ELF-1 (cell line): ENCODE measurements around the gene SUFU.
"Not testable (repeated sequence)": the region's sequence is repeated elsewhere in the genome, so short reads cannot be mapped to it uniquely, and the experiment has no call there.

Experiments used
- DNase-seq: peaks from one replicate; pipeline ENCODE4 v3.0.0-alpha.2; 2016; ENCODE audit warnings: low read depth, low spot score

The SUFU gene

DNA sequence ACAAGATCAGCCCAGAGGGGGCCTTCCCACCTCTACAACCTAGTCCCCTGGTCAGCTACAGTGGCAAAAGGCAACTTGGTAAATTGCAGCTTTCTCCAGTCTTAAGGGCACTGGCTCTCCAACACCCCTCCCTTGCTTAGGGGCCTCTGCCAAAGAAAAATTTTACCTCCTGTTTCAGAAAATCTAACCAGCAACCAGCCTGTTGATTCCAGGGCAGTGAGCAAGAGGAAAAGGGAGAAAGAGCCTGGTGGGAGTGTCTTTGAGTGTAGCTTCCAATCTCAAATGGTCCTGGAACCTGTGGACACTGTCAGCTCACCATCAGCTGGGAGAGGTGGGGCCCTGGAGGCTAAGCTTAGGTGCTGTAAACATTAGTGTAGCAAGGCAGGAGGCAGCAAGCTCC, 24.1 kb upstream of the SUFU start:
- DNase-seq: no peak

DNA sequence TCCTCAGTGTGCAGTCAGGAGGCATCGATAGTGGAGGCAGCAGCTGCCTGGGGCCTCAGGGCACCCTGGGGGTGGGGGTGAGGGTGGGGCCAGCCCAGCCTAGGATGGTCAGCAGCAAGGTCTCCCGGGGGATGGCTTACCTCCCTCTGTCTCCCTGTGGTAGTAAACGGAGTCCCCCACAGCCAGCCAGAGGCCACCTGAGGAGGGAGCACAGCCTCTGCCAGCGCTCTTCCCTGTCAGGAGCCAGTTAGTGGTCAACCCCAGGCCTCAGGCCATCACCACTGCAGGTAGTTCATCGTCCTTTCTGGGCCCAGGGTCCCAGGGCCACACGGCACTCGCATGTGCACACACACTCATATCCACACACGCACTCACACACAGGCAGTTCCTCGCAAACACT, 23.4 kb upstream of the SUFU start:
- no peak for DNase-seq

DNA sequence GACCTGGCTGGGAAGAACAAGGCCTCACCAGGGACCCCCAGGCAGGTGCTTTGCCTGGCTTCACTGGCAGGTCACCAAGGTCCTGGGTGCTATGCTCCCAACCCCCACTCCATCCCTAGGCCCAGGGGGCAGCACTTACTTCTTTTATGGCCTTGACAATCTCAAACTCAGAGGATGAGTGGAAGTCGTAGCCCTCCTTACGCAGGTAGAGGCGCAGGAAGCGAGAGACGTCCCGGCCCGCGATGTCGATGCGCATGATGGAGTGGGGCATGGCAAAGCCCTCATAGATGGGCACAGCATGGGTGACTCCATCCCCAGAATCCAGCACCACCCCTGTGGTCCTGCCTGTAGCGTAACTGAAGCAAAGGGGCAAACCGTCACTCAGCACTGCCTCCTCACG, 19.8 kb upstream of the SUFU start:
- no peak for DNase-seq

DNA sequence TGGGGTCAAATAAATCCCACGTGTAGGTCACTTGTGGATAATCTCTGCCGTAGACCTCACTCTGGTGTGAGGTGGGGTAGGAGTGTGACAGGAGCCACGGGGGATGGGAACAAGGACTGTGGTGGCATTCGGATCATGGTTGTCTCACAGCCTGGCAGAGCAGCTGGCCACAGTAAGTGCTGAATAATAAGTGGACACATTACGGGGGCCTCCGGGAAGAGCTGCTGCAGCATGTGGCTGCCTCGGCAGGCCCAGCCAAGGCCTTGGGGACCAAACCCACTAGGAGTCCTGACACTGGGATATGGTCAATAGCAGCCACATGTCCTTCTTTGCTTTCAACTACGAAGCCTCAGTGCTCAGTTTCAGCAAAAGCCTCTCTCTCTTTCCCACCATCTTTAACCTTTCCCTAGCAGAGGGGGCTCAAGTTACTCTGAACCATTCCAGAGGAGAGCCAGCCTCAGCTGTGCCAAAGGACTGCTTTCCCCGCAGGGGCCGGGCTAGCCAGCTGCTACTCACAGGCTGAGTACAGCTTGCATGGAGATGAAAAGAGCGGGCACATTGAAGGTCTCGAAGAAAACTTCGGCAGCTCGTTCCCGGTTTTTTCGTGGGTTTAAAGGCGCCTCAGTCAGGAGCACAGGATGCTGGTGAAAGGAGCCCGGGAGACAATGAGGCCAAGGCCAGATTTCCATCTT, 18.5 kb upstream of the SUFU start:
- no peak for DNase-seq

DNA sequence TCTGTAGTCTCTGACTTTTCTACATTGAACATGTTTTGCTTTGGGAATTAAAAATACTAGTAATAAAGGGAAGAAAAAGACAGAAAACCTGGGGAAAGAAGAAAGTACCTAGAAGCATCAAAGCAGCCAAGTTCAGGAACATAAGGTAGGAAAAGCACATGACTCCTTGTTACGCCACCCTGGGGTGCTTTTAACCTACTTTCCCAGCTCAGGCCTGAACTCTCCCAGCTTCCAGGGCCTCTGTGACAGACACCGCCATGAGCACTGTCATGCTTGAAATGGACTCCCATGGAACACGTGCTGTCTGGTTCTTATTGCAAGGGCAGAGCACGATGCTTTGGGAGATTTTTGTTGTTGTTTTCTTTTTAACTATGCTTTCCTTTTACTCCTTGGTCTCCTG, 12.6 kb upstream of the SUFU start:
- no peak for DNase-seq

DNA sequence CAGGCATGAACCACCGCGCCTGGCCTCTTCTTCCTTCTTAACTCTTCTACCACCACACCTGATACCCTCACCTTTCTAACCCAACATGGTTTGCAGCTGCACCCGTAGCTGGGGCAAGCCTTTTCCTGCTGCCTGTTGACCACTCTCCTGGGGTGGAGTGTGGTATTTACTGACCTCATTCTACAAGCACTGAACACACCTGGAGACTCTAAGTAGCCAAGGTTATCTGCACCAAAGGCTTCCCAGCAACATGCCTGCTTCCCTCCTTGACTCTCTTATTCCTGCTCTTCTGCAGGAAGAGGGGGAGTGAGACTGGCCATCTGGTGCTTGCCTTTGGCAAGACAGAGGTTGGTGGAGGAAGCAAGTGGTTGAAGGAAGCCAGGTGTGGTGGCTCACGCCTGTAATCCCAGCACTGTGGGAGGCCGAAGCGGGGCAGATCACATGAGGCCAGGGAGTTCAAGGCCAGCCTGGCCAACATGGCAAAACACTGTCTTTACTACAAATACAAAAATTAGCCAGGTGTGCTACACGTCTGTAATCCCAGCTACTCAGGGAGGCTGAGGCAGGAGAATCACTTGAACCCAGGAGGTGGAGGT, 11.3 kb upstream of the SUFU start:
- no peak for DNase-seq

DNA sequence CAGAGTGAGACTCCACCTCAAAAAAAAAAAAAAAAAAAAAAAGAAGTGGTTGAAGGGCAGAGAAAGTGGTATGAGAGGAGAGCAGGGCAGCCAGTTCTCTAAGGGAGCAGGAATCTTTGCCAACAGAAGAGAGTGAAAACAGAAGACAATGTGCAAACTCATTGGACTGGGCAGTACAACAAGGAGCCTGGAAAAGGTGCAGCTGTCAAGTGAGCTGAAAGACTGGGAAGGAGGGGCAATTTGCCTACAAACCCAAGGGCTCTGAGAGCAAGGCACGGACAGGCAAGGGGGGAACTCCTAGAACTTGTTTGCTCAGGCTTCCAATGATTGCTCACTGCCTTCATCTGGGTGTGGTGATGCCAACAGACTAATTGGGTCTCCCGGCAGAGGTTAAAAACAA, 10.8 kb upstream of the SUFU start:
- DNase-seq: no peak

DNA sequence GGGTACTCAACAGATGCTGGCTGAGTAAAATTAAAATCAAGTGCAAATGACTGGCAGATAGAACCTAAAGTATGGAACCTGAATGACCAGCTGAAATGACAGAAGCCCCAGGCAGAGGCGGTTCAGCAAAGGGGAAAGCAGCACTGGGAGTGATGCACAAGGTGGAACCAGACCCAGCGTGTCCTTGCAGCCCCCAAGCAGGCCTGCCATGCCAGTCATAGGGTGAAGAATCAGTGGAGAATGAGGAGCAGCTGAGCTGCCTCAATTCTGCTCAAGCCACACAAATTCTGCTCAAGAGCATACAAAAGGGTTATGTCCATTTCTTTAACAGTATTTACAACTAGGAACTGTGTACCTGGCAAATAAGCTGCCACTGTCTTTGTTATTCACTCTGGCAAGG, 10.0 kb upstream of the SUFU start:
- no peak for DNase-seq

DNA sequence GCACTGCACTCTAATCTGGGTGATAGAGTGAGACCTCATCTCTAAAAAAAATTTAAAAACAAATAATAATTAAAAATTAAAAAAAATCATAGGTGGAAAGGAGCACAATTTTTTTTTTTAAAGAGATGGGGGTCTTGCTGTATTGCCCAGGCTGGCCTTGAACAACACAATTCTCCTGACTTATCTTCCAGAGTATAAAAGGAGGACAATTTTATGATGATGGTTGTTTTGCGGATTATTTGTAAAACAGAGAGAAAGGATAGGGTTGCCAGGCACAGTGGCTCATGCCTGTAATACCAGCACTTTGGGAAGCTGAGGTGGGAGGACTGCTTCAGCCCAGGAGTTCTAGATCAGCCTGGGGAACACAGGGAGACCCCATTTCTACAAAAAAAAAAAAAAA, 6.2 kb upstream of the SUFU start:
- DNase-seq: no peak

DNA sequence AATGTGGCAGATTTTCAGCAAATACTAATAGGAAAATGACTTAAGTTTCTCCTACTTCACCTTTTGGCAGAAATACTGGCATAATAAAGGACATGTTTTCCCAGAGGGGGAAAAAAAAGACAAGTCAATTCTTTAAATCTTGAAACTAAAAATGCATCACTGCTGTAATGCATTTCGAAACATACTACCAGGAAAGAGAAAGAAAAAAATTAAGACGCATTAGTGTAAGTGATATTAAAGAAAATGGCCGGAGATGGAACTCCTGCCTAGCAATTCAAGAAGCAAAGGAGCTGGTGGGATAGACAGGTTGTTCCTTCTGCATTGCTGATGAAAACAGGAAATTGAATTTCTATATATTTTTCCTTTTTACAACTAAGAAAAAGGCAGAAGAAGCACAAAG, 4.4 kb upstream of the SUFU start:
- no peak for DNase-seq

DNA sequence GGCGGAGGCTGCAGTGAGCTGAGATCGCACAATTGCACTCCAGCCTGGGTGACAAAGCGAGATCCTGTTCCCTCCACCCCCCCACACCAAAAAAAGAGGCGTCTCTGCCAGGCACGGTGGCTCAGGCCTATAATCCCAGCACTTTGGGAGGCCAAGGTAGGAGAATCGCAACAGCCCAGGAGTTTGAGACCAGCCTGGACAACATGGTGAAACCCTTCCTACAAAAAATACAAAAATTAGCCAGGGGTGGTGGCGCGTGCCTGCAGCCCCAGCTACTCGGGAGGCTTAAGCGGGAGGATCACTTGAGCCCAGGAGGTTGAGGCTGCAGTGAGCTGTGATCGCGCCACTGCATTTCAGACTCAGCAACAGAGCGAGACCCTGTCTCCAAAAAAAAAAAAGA, 3.1 kb upstream of the SUFU start:
- DNase-seq: not testable (repeated sequence)

DNA sequence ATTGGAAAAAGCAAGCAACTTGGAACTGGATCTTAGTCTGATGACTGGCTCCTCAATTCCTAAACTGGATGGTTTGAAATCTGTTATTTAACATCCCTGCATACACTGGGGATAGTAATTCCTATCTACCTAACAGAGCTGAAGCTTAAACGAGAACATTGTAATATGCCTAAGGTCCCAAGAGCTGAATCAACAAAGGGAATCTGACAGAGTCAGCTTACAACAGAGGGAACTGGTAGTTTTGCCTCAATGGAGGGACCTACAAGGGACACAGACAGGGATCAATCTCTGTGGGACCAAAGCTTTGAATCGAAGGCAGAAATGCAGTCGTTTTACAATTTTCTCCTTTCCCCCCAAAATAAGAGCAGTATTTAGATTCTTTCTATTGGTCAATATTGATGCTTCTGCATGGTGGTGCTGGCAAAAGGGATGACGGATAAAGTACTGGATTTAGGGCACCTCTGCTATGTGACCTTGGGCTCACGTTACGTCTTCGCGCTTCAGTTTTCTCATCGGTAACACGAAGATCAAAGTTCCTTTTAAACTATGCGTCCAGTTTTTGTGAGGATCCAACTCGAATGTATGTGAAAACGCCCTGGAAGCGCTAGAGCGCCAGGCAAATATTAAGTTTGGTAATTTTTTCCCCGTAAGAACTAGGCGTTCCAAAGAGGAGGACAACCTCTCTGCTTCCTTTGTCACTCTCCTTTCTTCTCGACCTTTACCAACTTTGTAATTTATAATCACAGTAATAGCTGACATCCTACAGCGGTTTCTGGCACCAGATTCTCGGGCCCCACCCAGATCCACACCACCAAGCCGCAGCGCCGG, 2.4 kb upstream of the SUFU start:
- peak; percentile 42 for DNase-seq

DNA sequence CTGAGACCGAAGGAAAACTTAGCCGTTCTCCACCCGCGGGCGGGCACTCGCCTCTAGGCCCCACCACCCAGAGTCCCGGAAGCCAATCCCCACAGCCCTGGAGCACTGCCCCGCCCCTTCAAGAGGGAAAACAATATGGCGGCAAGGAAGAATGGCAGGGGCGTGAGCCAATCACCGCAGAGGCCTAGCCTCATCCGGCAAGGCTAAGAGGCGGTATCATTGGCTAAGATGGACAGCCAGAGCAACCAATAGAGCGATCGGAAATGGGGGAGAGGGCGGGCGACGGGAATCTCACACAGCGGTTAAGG, 1.8 kb upstream of the SUFU start:
- peak; percentile 100 for DNase-seq

DNA sequence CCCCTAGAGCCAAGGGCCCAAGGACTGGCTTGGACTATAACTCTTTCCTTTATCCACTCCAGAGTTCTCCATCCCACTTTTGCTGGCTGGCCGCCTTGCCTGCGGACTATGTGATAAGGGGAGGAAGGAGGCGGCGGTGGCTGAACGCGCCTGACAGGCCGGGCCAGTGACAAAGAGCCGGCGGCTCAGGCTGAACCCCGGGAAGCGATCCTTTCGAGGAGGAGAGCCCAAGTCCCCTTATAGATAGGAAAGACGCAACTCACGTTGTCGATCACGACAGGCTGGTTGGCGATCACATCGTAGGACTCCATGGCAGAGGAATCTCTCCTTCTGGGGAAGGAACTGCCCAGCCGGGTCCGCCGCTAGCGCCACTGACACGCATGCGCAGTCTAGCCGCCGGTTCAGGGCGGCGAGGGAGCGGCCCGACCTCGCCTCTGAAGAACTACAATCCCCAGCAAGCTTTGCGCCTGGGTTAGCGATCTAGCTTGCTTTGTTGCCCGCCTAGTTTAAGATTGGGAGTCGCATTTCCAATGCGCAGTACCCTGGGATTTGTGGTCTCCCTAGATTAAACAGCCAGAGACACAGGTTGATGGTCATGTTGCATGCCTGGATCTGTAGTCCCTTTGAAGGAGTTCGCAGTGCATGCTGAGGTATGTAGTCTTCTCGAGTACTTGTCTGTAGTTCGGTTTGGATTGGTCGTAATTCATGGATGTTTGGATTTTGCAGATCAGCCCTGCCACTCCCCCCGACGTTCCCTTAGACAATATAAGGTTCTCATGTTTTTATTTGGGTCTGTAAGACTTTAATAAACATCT, 1.2 kb upstream of the SUFU start, which contains the start of gene ACTR1A:
TSS of gene ACTR1A (minus strand) at position 376 of the 815 bp plus-strand sequence. CDS start at position 311, 65 bp downstream.
- DNase-seq: peak; percentile 100

DNA sequence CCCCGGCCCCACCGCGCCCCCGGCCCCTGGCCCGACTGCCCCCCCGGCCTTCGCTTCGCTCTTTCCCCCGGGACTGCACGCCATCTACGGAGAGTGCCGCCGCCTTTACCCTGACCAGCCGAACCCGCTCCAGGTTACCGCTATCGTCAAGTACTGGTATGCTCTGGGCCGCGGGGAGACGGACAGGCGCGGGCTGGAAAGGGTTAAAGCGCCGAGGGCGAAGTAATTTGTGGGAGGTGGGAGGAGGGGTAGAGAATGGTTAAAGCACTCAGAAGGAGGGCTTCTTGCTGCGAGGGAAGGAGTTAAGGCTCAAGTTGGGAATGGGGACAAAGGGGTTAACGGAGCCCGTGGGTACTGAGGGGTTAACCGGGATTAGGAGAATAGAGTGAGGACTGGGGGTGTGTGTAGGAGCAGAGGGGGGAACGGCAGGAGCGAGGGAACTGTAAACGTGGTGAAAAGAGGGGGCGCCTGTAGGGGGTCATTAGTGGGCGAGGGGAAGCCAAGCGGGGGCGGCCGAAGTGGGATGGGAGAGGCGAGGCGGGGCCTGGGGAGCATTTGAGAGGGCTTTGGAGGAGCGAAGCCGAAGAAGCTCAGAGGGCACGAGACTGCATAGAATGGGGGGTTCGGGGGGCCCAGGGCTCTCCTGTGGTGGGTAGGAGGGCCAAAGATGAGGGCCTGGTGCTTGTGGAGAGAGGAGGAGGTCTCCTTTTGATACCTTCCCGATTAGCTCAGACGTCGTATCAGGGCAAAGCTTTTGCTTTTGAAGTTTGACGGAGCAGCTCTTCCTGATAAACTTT, 605 bp downstream of the SUFU start:
- peak; percentile 89 for DNase-seq

DNA sequence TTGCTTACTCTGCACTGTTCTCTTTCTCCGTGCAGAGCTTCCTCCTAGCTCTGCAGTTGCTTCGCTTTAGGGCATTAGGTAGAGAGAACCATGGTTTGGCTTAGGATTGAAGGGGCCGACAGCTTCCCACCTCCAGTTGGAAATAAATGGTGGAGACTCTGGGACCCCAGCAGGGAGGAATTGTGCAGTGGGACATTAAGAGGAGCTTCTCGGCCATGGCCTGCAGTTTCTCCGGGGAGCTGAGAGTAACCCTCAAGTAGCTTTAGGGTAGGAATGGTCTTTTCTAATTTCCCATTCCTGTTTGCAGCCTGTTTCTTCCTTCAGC, 1.2 kb downstream of the SUFU start:
- DNase-seq: no peak

DNA sequence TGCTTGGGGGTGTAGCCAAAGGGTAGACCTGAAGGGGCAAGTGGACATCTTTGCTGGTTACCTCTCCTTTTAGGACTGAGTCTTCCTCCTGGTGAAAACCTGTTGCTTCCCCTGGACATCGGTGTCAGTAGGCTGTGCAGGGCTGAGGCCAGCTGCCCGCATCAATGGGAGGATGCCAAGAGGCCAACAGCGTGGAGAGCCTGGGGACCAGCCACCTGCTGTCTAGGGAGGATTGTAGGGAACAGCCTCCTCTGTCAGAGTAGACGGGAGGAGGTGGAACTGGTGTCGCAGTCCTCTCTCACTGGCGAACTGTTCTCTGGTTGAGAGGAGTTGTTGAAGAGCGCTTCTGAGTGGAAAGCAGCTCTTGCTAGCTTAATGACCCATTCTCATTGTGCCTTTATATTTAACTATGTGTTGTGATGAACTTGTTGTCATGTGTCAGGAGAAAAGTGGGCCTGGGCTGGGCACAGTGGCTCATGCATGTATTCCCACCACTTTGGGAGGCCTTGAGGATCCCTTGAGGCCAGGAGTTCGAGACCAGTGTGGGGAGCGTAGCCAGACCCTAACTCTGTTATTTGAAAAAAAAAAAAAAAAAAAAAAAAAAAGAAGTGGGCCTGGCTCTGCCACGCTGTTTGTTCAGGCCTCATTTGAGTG, 1.8 kb downstream of the SUFU start:
- no peak for DNase-seq

DNA sequence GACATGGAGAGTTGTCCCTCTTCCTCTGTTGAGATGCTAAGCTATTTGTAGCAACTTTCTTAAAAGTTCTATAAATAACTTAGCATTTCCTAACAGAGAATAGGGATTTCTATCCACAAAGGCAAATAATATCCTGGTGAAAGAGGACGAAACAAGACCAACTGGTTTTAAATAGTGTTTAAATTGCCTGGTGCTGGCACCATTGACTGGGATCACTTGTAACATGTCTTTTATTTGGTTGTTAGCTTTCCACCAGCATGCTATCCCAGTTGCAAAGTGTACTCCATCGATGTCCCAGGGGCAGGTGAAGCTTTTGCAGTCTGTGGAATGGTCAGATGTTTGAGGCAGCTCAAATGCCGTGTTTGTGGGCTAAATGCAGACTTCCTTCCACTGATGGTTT, 3.7 kb downstream of the SUFU start:
- no peak for DNase-seq

DNA sequence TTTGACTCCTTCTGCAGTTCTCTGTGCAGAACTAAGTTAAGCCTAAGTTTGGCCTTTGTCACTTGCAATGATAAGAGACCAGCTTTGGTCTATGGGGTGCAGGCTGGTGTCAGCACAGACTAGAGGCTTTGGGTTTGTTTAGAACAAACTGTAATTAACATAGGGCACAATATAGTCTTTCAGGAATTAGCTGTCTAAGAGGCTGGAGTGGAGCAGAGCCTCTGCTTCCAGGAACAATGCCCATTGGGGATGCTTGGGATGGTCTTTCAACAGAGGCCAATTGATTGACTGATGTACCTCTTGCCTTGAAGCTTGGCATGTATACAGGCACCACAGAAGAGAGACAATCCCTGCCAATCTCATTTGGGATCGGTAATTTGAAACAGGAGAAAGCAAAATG, 4.7 kb downstream of the SUFU start:
- no peak for DNase-seq

DNA sequence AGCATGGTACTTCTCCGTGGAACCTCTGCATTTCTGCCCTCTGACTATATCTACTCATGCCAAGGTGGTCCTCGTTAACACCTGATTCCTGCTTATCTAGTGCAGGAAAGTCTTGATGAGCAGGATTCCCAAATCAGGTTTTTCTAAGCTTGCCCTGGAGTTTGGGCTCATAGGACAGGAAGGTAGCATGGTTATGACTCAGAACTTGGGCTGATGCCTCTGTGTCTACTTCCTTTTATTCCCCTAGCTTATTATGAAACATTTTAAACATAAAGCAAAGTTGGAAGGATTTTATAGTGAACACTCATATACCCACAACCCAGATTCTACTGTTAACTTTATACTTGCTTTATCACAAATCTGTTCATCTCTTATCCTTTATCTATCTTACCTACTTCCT, 5.6 kb downstream of the SUFU start:
- DNase-seq: no peak
